SK-N-SH (cell line): ENCODE data around the gene LUC7L2. TPM values are rescaled to one million over a fixed set of nuclear protein-coding genes. Genes with fewer than 3 reads are reported as not detected.

Experiments
- CTCF ChIA-PET: fragments of 300-600, 350-600 bp; formaldehyde crosslinking; extraction: SDS; loops from one replicate; lab custom pipeline; 2021; lab: Yijun Ruan, JAX
- POLR2A ChIA-PET: fragments of 350-600 bp; sonication (Branson Sonifier 250); formaldehyde crosslinking; extraction: SDS; loops from one replicate; lab custom pipeline; 2020; ENCODE audit warnings: antibody characterized with exemption, inconsistent platforms; lab: Yijun Ruan, JAX
- DNase-seq: peaks from one replicate; pipeline ENCODE4 v3.0.0; 2012
- H2AFZ ChIP-seq: fragments of 200-600 bp; sonication (generic); 2 replicates; pipeline ENCODE4 v1.8.1; 2016; ENCODE audit warnings: antibody characterized with exemption, mild to moderate bottlenecking, low read depth
- H3F3A ChIP-seq: fragments of 200-600 bp; sonication (generic); replicated peaks from 2 replicates; pipeline ENCODE3; 2016; ENCODE audit warnings: antibody characterized with exemption, mild to moderate bottlenecking; ENCODE audit not compliant: insufficient read depth
- H3K27ac ChIP-seq, 2 experiments: fragments of 200-500 bp in 1 of 2; fragments of 200-600 bp in 1 of 2; sonication (Bioruptor generic) in 1 of 2; sonication (generic), shearing (Covaris generic) in 1 of 2; 2 replicates each; pipeline versions ENCODE4 v1.5.1 to v1.6.1; 2014 to 2016; ENCODE audit warnings: low read depth in 2 of 2, inconsistent platforms in 1 of 2, low read length in 1 of 2, mild to moderate bottlenecking in 1 of 2, mixed read lengths in 1 of 2
- H3K27me3 ChIP-seq: fragments of 200-600 bp; sonication (generic), shearing (Covaris generic); 2 replicates; pipeline ENCODE4 v1.6.1; 2016; ENCODE audit warnings: mixed run types; ENCODE audit not compliant: insufficient read depth
- H3K36me3 ChIP-seq, 2 experiments: fragments of 200-500 bp in 1 of 2; fragments of 200-600 bp in 1 of 2; sonication (Bioruptor generic) in 1 of 2; sonication (generic) in 1 of 2; replicated peaks in 1 of 2; 2 replicates each; pipeline versions ENCODE3 to v1.5.1; 2014 to 2016; ENCODE audit warnings: low read length in 1 of 2, mild to moderate bottlenecking in 1 of 2; ENCODE audit not compliant: insufficient read depth in 2 of 2, control insufficient read depth in 1 of 2
- H3K4me1 ChIP-seq, 2 experiments: fragments of 200-500 bp in 1 of 2; fragments of 200-600 bp in 1 of 2; sonication (Bioruptor generic) in 1 of 2; sonication (generic), shearing (Covaris generic) in 1 of 2; 2 replicates each; pipeline versions ENCODE4 v1.5.1 to v1.6.1; 2014 to 2016; ENCODE audit warnings: low read depth in 1 of 2, low read length in 1 of 2, mixed run types in 1 of 2; ENCODE audit not compliant: insufficient read depth in 2 of 2, control insufficient read depth in 1 of 2
- H3K4me2 ChIP-seq: fragments of 200-600 bp; sonication (generic), shearing (Covaris generic); 2 replicates; pipeline ENCODE4 v1.6.1; 2017; ENCODE audit warnings: mixed run types
- H3K4me3 ChIP-seq, 2 experiments: fragments of 200-500 bp in 1 of 2; fragments of 200-600 bp in 1 of 2; sonication (Bioruptor generic) in 1 of 2; sonication (generic), shearing (Covaris generic) in 1 of 2; 2 replicates each; pipeline versions ENCODE4 v1.5.1 to v1.8.1; 2014 to 2016; ENCODE audit warnings: low read depth in 2 of 2, inconsistent platforms in 1 of 2, low read length in 1 of 2, mild to moderate bottlenecking in 1 of 2, mixed read lengths in 1 of 2, moderate library complexity in 1 of 2
- H3K79me2 ChIP-seq: fragments of 200-600 bp; sonication (generic); 2 replicates; pipeline ENCODE4 v1.8.1; 2017; ENCODE audit warnings: mild to moderate bottlenecking; ENCODE audit not compliant: insufficient read depth
- H3K9ac ChIP-seq: fragments of 200-600 bp; sonication (generic); 2 replicates; pipeline ENCODE4 v1.6.1; 2017; ENCODE audit warnings: mixed run types
- H3K9me2 ChIP-seq: fragments of 200-600 bp; sonication (generic); 2 replicates; pipeline ENCODE4 v1.6.1; 2017; ENCODE audit warnings: mixed run types
- H3K9me3 ChIP-seq: fragments of 200-600 bp; sonication (generic); 2 replicates; pipeline ENCODE4 v1.6.1; 2017; ENCODE audit warnings: mixed run types, mild to moderate bottlenecking, moderate library complexity
- H4K20me1 ChIP-seq: fragments of 200-600 bp; sonication (generic); 2 replicates; pipeline ENCODE4 v1.6.1; 2017; ENCODE audit warnings: mild to moderate bottlenecking, mixed run types; ENCODE audit not compliant: insufficient read depth
- CHD2 ChIP-seq: fragments of 150-350 bp; IDR thresholded peaks from 2 replicates; pipeline ENCODE4 v1.6.1; 2018; ENCODE audit warnings: low read length; ENCODE audit not compliant: partially characterized antibody
- ELF1 ChIP-seq: IDR thresholded peaks from 2 replicates; pipeline ENCODE4 v1.4.0; 2012
- EP300 ChIP-seq, 2 experiments: IDR thresholded peaks; 2 replicates each; pipeline versions ENCODE4 v1.4.0 to v1.6.1; 2012; ENCODE audit warnings: borderline replicate concordance in 1 of 2, low read depth in 1 of 2, low read length in 1 of 2
- FOXM1 ChIP-seq: IDR thresholded peaks from 2 replicates; pipeline ENCODE4 v1.4.0; 2012; ENCODE audit warnings: low read depth, mild to moderate bottlenecking
- GATA2 ChIP-seq: sonication (generic); formaldehyde crosslinking; IDR thresholded peaks from 2 replicates; pipeline ENCODE4 v1.5.0; 2020; ENCODE audit warnings: mild to moderate bottlenecking, missing genetic modification reagents
- IRF3 ChIP-seq: fragments of 150-350 bp; IDR thresholded peaks from 2 replicates; pipeline ENCODE4 v1.6.1; 2016; ENCODE audit warnings: mild to moderate bottlenecking, low read depth, low read length
- NFIC ChIP-seq: IDR thresholded peaks from 2 replicates; pipeline ENCODE4 v1.4.0; 2012; ENCODE audit warnings: borderline replicate concordance
- NRF1 ChIP-seq: IDR thresholded peaks from 2 replicates; pipeline ENCODE4 v1.6.1; 2012; ENCODE audit warnings: low read depth, mild to moderate bottlenecking, low read length
- PBX3 ChIP-seq: IDR thresholded peaks from 2 replicates; pipeline ENCODE4; 2012
- SMC3 ChIP-seq: IDR thresholded peaks from 2 replicates; pipeline ENCODE4 v1.6.1; 2012; ENCODE audit warnings: low read depth, low read length, improper control_type of control experiment
- TAF1 ChIP-seq: IDR thresholded peaks from 2 replicates; pipeline ENCODE4 v1.6.1; 2012; ENCODE audit warnings: low read depth, mild to moderate bottlenecking, low read length, moderate library complexity, borderline replicate concordance
- TCF12 ChIP-seq: IDR thresholded peaks from 2 replicates; pipeline ENCODE4 v1.4.0; 2012
- TEAD4 ChIP-seq: IDR thresholded peaks from 2 replicates; pipeline ENCODE4 v1.4.0; 2012; ENCODE audit warnings: mild to moderate bottlenecking, borderline replicate concordance; ENCODE audit not compliant: insufficient read depth
- WGBS: methylation state at CpG from one replicate; pipeline ENCODE4 v1.1.6; 2017; ENCODE audit warnings: low lambda C conversion rate; 5-methylcytosine and 5-hydroxymethylcytosine counted together
- polyA plus RNA-seq, 3 experiments: library from polyadenylated mRNA; depleted of rRNA; stranded (reverse); fragments of >200 nt; gene quantifications; 2 replicates each; pipeline ENCODE4 v1.2.3, GENCODE V29; 2012
- TF ChIP-seq, protein P1 (sequence below): IDR thresholded peaks from 2 replicates; pipeline ENCODE4 v1.6.1; 2012; ENCODE audit warnings: mild to moderate bottlenecking, low read depth, low read length, moderate library complexity

The LUC7L2 gene
- polyA plus RNA-seq, 1 of the 3 experiments (the other 2 are of a cell fraction), result 45.7 TPM

GRCh38 chr7:139403601-139404000 is 43.9 kb downstream of the LUC7L2 start:
- Histone ChIP-seq H3K9me2 (no peaks in the 10 kb centered on the region), H4K20me1 (no peaks in the 10 kb centered on the region), H3K4me3 (no peak overlapping the region), H3K4me2 (no peak overlapping the region), H3K27ac (no peak overlapping the region), H3K4me1 (no peaks in the 10 kb centered on the region), H3F3A (peaks cover 11% of the 10 kb centered on the region), H3K79me2 (peaks cover 76% of the 10 kb centered on the region), H2AFZ (no peak overlapping the region), H3K9ac (no peak overlapping the region), H3K9me3 (no peaks in the 10 kb centered on the region), H3K27me3 (no peaks in the 10 kb centered on the region), H3K36me3 (peaks cover 79 to 97% of the 10 kb centered on the region in 2 experiments)
- TF ChIP-seq PBX3 (no peak), TCF12 (no peak), IRF3 (no peak), NRF1 (no peak), CHD2 (no peak), TAF1 (no peak), TEAD4 (no peak), SMC3 (no peak), GATA2 (CRISPR knock-in tag) (no peak), NFIC (no peak), EP300 (IDR thresholded peaks at IDR 0.05; ENCODE audit: borderline replicate concordance in 1 of 2, low read depth in 1 of 2, low read length in 1 of 2) (no peak), ELF1 (no peak), FOXM1 (no peak)
- TF ChIP-seq, protein P1, sequence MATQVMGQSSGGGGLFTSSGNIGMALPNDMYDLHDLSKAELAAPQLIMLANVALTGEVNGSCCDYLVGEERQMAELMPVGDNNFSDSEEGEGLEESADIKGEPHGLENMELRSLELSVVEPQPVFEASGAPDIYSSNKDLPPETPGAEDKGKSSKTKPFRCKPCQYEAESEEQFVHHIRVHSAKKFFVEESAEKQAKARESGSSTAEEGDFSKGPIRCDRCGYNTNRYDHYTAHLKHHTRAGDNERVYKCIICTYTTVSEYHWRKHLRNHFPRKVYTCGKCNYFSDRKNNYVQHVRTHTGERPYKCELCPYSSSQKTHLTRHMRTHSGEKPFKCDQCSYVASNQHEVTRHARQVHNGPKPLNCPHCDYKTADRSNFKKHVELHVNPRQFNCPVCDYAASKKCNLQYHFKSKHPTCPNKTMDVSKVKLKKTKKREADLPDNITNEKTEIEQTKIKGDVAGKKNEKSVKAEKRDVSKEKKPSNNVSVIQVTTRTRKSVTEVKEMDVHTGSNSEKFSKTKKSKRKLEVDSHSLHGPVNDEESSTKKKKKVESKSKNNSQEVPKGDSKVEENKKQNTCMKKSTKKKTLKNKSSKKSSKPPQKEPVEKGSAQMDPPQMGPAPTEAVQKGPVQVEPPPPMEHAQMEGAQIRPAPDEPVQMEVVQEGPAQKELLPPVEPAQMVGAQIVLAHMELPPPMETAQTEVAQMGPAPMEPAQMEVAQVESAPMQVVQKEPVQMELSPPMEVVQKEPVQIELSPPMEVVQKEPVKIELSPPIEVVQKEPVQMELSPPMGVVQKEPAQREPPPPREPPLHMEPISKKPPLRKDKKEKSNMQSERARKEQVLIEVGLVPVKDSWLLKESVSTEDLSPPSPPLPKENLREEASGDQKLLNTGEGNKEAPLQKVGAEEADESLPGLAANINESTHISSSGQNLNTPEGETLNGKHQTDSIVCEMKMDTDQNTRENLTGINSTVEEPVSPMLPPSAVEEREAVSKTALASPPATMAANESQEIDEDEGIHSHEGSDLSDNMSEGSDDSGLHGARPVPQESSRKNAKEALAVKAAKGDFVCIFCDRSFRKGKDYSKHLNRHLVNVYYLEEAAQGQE, result no peak
- 96% methylated on average over 2 of the region's 2 CpGs for WGBS
- ChIA-PET POLR2A (no interaction called here), CTCF (no interaction called here)
- DNase-seq, result no peak
